GM12874 (cell line): ENCODE measurements around the gene LYRM7.

Experiments used
- TF ChIP-seq, protein P1 (sequence below): IDR thresholded peaks from 2 replicates; pipeline ENCODE4 v1.5.1; 2011; ENCODE audit warnings: low read depth, mild to moderate bottlenecking, control low read depth, low read length, moderate library complexity; ENCODE audit not compliant: insufficient read depth

Gene LYRM7

GRCh38 chr5:131242728-131243255 is 72.0 kb downstream of the LYRM7 start:
- TF ChIP-seq, protein P1, sequence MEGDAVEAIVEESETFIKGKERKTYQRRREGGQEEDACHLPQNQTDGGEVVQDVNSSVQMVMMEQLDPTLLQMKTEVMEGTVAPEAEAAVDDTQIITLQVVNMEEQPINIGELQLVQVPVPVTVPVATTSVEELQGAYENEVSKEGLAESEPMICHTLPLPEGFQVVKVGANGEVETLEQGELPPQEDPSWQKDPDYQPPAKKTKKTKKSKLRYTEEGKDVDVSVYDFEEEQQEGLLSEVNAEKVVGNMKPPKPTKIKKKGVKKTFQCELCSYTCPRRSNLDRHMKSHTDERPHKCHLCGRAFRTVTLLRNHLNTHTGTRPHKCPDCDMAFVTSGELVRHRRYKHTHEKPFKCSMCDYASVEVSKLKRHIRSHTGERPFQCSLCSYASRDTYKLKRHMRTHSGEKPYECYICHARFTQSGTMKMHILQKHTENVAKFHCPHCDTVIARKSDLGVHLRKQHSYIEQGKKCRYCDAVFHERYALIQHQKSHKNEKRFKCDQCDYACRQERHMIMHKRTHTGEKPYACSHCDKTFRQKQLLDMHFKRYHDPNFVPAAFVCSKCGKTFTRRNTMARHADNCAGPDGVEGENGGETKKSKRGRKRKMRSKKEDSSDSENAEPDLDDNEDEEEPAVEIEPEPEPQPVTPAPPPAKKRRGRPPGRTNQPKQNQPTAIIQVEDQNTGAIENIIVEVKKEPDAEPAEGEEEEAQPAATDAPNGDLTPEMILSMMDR = no peak

DNA sequence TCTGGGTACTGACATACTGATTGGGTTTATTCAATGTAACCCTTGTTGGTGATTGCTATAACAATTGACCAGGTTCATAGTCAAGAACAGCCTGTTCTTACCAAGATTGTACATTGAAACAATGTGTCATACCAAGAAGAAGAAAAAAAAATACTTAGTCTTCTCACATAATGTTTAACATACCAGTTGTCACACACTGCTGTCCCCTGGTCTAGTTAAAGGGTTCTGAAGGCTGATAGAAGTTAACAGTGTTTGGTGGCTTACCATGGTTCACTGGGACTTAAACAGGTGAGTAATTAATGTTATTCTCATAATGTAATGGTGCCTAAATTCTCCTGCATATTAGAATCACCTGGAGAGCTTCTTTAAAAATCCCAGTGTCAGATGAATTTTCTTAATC is 74.6 kb downstream of the LYRM7 start:
- TF ChIP-seq, protein P1 = no peak

- TF ChIP-seq, protein P1 = no peak
These were observed 75.2 kb downstream of the LYRM7 start for GRCh38 chr5:131245948-131246347.

GRCh38 chr5:131246504-131246903 is 75.8 kb downstream of the LYRM7 start:
- TF ChIP-seq, protein P1 = no peak

DNA sequence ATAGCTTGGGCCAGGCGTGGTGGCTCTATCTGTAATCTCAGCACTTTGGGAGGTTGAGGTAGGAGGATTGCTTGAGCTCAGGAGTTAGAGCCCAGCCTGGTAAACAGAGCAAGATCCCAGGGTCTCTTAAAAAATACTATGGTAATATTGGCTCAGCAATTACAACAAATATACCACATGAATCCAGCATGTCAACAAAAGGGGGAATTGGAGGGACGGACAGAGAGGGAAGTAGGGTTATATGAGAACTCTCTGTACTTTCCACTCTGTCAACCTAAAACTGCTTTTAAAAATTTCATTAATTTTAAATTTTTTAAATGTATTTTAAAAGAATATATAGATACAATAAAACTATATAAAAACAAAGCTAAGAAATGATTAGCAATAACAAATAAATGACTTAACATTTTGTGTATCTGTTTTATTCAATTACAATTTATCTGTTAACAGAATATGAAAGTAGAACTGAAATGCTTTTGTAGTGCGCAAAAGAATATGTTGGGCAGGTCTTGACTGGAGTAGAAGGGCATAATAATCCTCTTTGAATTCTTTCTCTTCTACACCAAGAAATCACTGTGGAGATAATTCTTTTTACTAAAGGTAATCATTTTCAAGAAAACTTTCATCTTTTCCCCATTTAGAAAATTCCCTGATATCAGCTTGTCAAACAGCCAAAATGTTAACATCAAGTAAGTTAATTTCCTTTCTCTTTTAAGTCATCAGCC is 80.2 kb downstream of the LYRM7 start:
- TF ChIP-seq, protein P1 = no peak

GRCh38 chr5:131252824-131253171 is 82.1 kb downstream of the LYRM7 start:
- TF ChIP-seq, protein P1 = no peak

DNA sequence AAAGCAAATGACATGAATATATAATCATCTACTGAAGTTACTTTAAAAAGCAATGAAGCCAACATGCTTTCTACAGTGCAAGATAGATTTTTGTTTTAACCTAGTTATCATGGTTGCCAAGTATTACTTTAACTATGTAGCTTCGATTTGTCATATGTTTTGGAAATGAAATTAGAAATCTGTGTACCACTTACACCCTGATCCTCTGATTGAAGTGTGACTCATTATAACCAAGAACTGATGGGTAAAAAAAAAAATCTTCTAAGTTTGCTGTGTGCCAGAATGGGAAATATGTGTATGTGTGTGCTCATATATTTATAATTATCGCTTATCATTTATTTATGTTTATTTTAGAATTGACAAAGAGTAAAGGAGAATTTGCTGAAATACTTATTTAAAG is 84.0 kb downstream of the LYRM7 start:
- TF ChIP-seq, protein P1 = no peak
